Measurements from ENCODE around the gene TCF20.

TCF20 gene

GRCh38 chr22:42248995-42249394 is 21.5 kb downstream of the TCF20 start:
- Histone ChIP-seq H3K4me3 (no peak overlapping the region), H3K9me3 (ENCODE audit: low read depth, low read length) (no peaks in the 10 kb centered on the region), H3K27ac (no peak overlapping the region), H3K9ac (ENCODE audit: insufficient read length) (no peak overlapping the region), H3K36me3 (ENCODE audit: insufficient read depth, low read length) (0 out of 2 replicates have a peak, but pooled peaks cover 5% of the 10 kb centered on the region)
- TF ChIP-seq EZH2 (IDR thresholded peaks at IDR 0.05) (no peak), FOXP2 (optimal IDR thresholded peaks at IDR 0.05; ENCODE audit: control extremely low read depth, extremely low read length, insufficient read depth) (no peak), POLR2AphosphoS5 (IDR thresholded peaks at IDR 0.05; ENCODE audit: borderline replicate concordance, low read depth, low read length) (no peak)
- no peak for DNase-seq (ENCODE audit: low read depth, low spot score)

GRCh38 chr22:42247596-42247995 is 22.9 kb downstream of the TCF20 start:
- no peak overlapping the region for H3K27ac ChIP-seq
- no peak overlapping the region for H3K4me3 ChIP-seq
- H3K9me3 ChIP-seq (ENCODE audit: low read depth, low read length) = no peaks in the 10 kb centered on the region
- H3K36me3 ChIP-seq (ENCODE audit: insufficient read depth, low read length) = 0 out of 2 replicates have a peak, but pooled peaks cover 9% of the 10 kb centered on the region
- TF ChIP-seq POLR2AphosphoS5 (IDR thresholded peaks at IDR 0.05; ENCODE audit: borderline replicate concordance, low read depth, low read length) (no peak), EZH2 (IDR thresholded peaks at IDR 0.05) (no peak), FOXP2 (optimal IDR thresholded peaks at IDR 0.05; ENCODE audit: control extremely low read depth, extremely low read length, insufficient read depth) (no peak)
- no peak overlapping the region for H3K9ac ChIP-seq (ENCODE audit: insufficient read length)
- DNase-seq (ENCODE audit: low read depth, low spot score) = no peak

GRCh38 chr22:42243802-42244060 is 26.7 kb downstream of the TCF20 start:
- H3K9me3 ChIP-seq (ENCODE audit: low read depth, low read length) = no peaks in the 10 kb centered on the region
- DNase-seq (ENCODE audit: low read depth, low spot score) = no peak
- H3K4me3 ChIP-seq = no peak overlapping the region
- no peak overlapping the region for H3K9ac ChIP-seq (ENCODE audit: insufficient read length)
- 0 out of 2 replicates have a peak, but pooled peaks cover 16% of the 10 kb centered on the region for H3K36me3 ChIP-seq (ENCODE audit: insufficient read depth, low read length)
- TF ChIP-seq FOXP2 (optimal IDR thresholded peaks at IDR 0.05; ENCODE audit: control extremely low read depth, extremely low read length, insufficient read depth) (no peak), EZH2 (IDR thresholded peaks at IDR 0.05) (no peak), POLR2AphosphoS5 (IDR thresholded peaks at IDR 0.05; ENCODE audit: borderline replicate concordance, low read depth, low read length) (no peak)
- no peak overlapping the region for H3K27ac ChIP-seq

GRCh38 chr22:42236848-42237247 is 33.6 kb downstream of the TCF20 start:
- Histone ChIP-seq H3K27ac (no peak overlapping the region), H3K9me3 (ENCODE audit: low read depth, low read length) (0 out of 2 replicates have a peak, but pooled peaks cover 5% of the 10 kb centered on the region), H3K4me3 (no peak overlapping the region), H3K36me3 (ENCODE audit: insufficient read depth, low read length) (peaks cover 15% of the 10 kb centered on the region; the same call in 1 of the 2 replicates), H3K9ac (ENCODE audit: insufficient read length) (no peak overlapping the region)
- no peak for DNase-seq (ENCODE audit: low read depth, low spot score)
- TF ChIP-seq FOXP2 (optimal IDR thresholded peaks at IDR 0.05; ENCODE audit: control extremely low read depth, extremely low read length, insufficient read depth) (no peak), EZH2 (IDR thresholded peaks at IDR 0.05) (no peak), POLR2AphosphoS5 (IDR thresholded peaks at IDR 0.05; ENCODE audit: borderline replicate concordance, low read depth, low read length) (no peak)

GRCh38 chr22:42236268-42236667 is 34.2 kb downstream of the TCF20 start:
- H3K36me3 ChIP-seq (ENCODE audit: insufficient read depth, low read length) = peaks cover 15% of the 10 kb centered on the region; the same call in 1 of the 2 replicates
- no peak overlapping the region for H3K4me3 ChIP-seq
- H3K9me3 ChIP-seq (ENCODE audit: low read depth, low read length) = 0 out of 2 replicates have a peak, but pooled peaks cover 5% of the 10 kb centered on the region
- H3K27ac ChIP-seq = no peak overlapping the region
- no peak for DNase-seq (ENCODE audit: low read depth, low spot score)
- no peak overlapping the region for H3K9ac ChIP-seq (ENCODE audit: insufficient read length)
- TF ChIP-seq POLR2AphosphoS5 (IDR thresholded peaks at IDR 0.05; ENCODE audit: borderline replicate concordance, low read depth, low read length) (no peak), EZH2 (IDR thresholded peaks at IDR 0.05) (no peak), FOXP2 (optimal IDR thresholded peaks at IDR 0.05; ENCODE audit: control extremely low read depth, extremely low read length, insufficient read depth) (no peak)

GRCh38 chr22:42233879-42234278 is 36.6 kb downstream of the TCF20 start:
- Histone ChIP-seq H3K9ac (ENCODE audit: insufficient read length) (no peak overlapping the region), H3K27ac (no peak overlapping the region), H3K36me3 (ENCODE audit: insufficient read depth, low read length) (peaks cover 8% of the 10 kb centered on the region; the same call in 1 of the 2 replicates), H3K9me3 (ENCODE audit: low read depth, low read length) (0 out of 2 replicates have a peak, but pooled peaks cover 5% of the 10 kb centered on the region), H3K4me3 (no peak overlapping the region)
- DNase-seq (ENCODE audit: low read depth, low spot score) = no peak
- TF ChIP-seq POLR2AphosphoS5 (IDR thresholded peaks at IDR 0.05; ENCODE audit: borderline replicate concordance, low read depth, low read length) (no peak), EZH2 (IDR thresholded peaks at IDR 0.05) (no peak), FOXP2 (optimal IDR thresholded peaks at IDR 0.05; ENCODE audit: control extremely low read depth, extremely low read length, insufficient read depth) (no peak)

- no peaks in the 10 kb centered on the region for H3K9me3 ChIP-seq (ENCODE audit: low read depth, low read length)
- no peak overlapping the region for H3K9ac ChIP-seq (ENCODE audit: insufficient read length)
- no peak overlapping the region for H3K4me3 ChIP-seq
- H3K36me3 ChIP-seq (ENCODE audit: insufficient read depth, low read length) = no peaks in the 10 kb centered on the region
- DNase-seq (ENCODE audit: low read depth, low spot score) = no peak
- H3K27ac ChIP-seq = no peak overlapping the region
- no peak for TF ChIP-seq POLR2AphosphoS5 (IDR thresholded peaks at IDR 0.05; ENCODE audit: borderline replicate concordance, low read depth, low read length)
Measured at GRCh38 chr22:42231929-42232328, 38.5 kb downstream of the TCF20 start.

GRCh38 chr22:42229455-42230149 is 40.9 kb downstream of the TCF20 start:
- TF ChIP-seq FOXP2 (optimal IDR thresholded peaks at IDR 0.05; ENCODE audit: control extremely low read depth, extremely low read length, insufficient read depth) (no peak), EZH2 (IDR thresholded peaks at IDR 0.05) (no peak)
- Histone ChIP-seq H3K27ac (no peak overlapping the region), H3K9ac (ENCODE audit: insufficient read length) (no peak overlapping the region), H3K4me3 (no peak overlapping the region), H3K9me3 (ENCODE audit: low read depth, low read length) (no peaks in the 10 kb centered on the region), H3K36me3 (ENCODE audit: insufficient read depth, low read length) (no peaks in the 10 kb centered on the region)
- DNase-seq (ENCODE audit: low read depth, low spot score) = no peak

- no peaks in the 10 kb centered on the region for H3K36me3 ChIP-seq (ENCODE audit: insufficient read depth, low read length)
- TF ChIP-seq FOXP2 (optimal IDR thresholded peaks at IDR 0.05; ENCODE audit: control extremely low read depth, extremely low read length, insufficient read depth) = no peak
- TF ChIP-seq EZH2 (IDR thresholded peaks at IDR 0.05) = no peak
- no peak for TF ChIP-seq POLR2AphosphoS5 (IDR thresholded peaks at IDR 0.05; ENCODE audit: borderline replicate concordance, low read depth, low read length)
- no peak for DNase-seq (ENCODE audit: low read depth, low spot score)
- no peak overlapping the region for H3K4me3 ChIP-seq
- H3K9me3 ChIP-seq (ENCODE audit: low read depth, low read length) = no peaks in the 10 kb centered on the region
- H3K9ac ChIP-seq (ENCODE audit: insufficient read length) = no peak overlapping the region
- no peak overlapping the region for H3K27ac ChIP-seq
Measured at GRCh38 chr22:42228483-42228882, 42.0 kb downstream of the TCF20 start.
